HG03565 (cell line): ENCODE data around the gene IL17C.
"Not testable (repeated sequence)": the region's sequence is repeated elsewhere in the genome, so short reads cannot be mapped to it uniquely, and the experiment has no call there.

ENCODE experiments used
- ATAC-seq: cut with Tn5 transposase; IDR thresholded peaks from one replicate; pipeline ENCODE4 v1.9.1; 2021; ENCODE audit warnings: mild to moderate bottlenecking, moderate library complexity; ENCODE audit not compliant: unreplicated experiment

Gene IL17C

GRCh38 chr16:88609426-88609825 lies 28.9 kb upstream of the IL17C start:
- ATAC-seq = not testable (repeated sequence)

GRCh38 chr16:88610080-88610479 lies 28.3 kb upstream of the IL17C start:
- no peak for ATAC-seq

GRCh38 chr16:88610909-88611812 lies 27.2 kb upstream of the IL17C start:
- ATAC-seq = no peak

- ATAC-seq = no peak
Observed at GRCh38 chr16:88613293-88613692, 25.1 kb upstream of the IL17C start.

- ATAC-seq = no peak
Observed at GRCh38 chr16:88613911-88614817, 24.2 kb upstream of the IL17C start.

GRCh38 chr16:88614818-88615580 lies 23.4 kb upstream of the IL17C start:
- ATAC-seq = no peak

GRCh38 chr16:88616320-88616719 lies 22.1 kb upstream of the IL17C start:
- no peak for ATAC-seq

- no peak for ATAC-seq
Observed at GRCh38 chr16:88616736-88617135, 21.6 kb upstream of the IL17C start.

GRCh38 chr16:88617268-88618031 lies 20.9 kb upstream of the IL17C start:
- no peak for ATAC-seq

GRCh38 chr16:88618182-88618955 lies 20.0 kb upstream of the IL17C start:
- no peak for ATAC-seq

- ATAC-seq = no peak
Observed at GRCh38 chr16:88618956-88619667, 19.3 kb upstream of the IL17C start.

GRCh38 chr16:88619859-88620815 lies 18.2 kb upstream of the IL17C start:
- ATAC-seq = no peak

- no peak for ATAC-seq
Observed at GRCh38 chr16:88622125-88622524, 16.2 kb upstream of the IL17C start.

- no peak for ATAC-seq
Observed at GRCh38 chr16:88622866-88623265, 15.5 kb upstream of the IL17C start.

- ATAC-seq = no peak
Observed at GRCh38 chr16:88623858-88624257, 14.5 kb upstream of the IL17C start.

GRCh38 chr16:88624481-88624880 lies 13.9 kb upstream of the IL17C start:
- ATAC-seq = no peak

- no peak for ATAC-seq
Observed at GRCh38 chr16:88624977-88625576, 13.3 kb upstream of the IL17C start.
